GM19099 (cell line): ENCODE results near the gene FBXO17.

Experiments used
- POLR2A ChIP-seq: IDR thresholded peaks from 3 replicates; pipeline ENCODE4 v1.6.1; 2011; ENCODE audit warnings: low read depth; ENCODE audit not compliant: insufficient read length; ENCODE audit errors: extremely low read depth

FBXO17 gene

GRCh38 chr19:38975214-38975860, at the start of gene FBXO17:
FBXO17 (minus strand) TSS chr19:38975742; CDS start chr19:38950319, 25,423 bp downstream.
- no peak for TF ChIP-seq POLR2A

- TF ChIP-seq POLR2A: no peak
Measured at GRCh38 chr19:39024875-39025641, 49.5 kb upstream of the FBXO17 start.

GRCh38 chr19:39021063-39021462, 45.5 kb upstream of the FBXO17 start:
- no peak for TF ChIP-seq POLR2A

- no peak for TF ChIP-seq POLR2A
Measured at GRCh38 chr19:39017646-39018045, 42.1 kb upstream of the FBXO17 start.

GRCh38 chr19:39017026-39017425, 41.5 kb upstream of the FBXO17 start:
- TF ChIP-seq POLR2A: no peak

GRCh38 chr19:39014037-39014436, 38.5 kb upstream of the FBXO17 start:
- TF ChIP-seq POLR2A: no peak

- TF ChIP-seq POLR2A: no peak
Measured at GRCh38 chr19:39009001-39009400, 33.5 kb upstream of the FBXO17 start.

- TF ChIP-seq POLR2A: no peak
Measured at GRCh38 chr19:39008137-39008536, 32.6 kb upstream of the FBXO17 start.

- no peak for TF ChIP-seq POLR2A
Measured at GRCh38 chr19:39007096-39007495, 31.6 kb upstream of the FBXO17 start.

- no peak for TF ChIP-seq POLR2A
Measured at GRCh38 chr19:39004403-39004802, 28.9 kb upstream of the FBXO17 start.

- TF ChIP-seq POLR2A: no peak
Measured at GRCh38 chr19:39003796-39004195, 28.3 kb upstream of the FBXO17 start.

GRCh38 chr19:39003188-39003587, 27.6 kb upstream of the FBXO17 start:
- TF ChIP-seq POLR2A: no peak

GRCh38 chr19:39001041-39001440, 25.5 kb upstream of the FBXO17 start:
- no peak for TF ChIP-seq POLR2A

GRCh38 chr19:38993271-38993670, 17.7 kb upstream of the FBXO17 start:
- TF ChIP-seq POLR2A: no peak

GRCh38 chr19:38990949-38991697, 15.6 kb upstream of the FBXO17 start:
- TF ChIP-seq POLR2A: no peak
